ENCODE data around the gene AUP1. TPM values are rescaled to one million over a fixed set of nuclear protein-coding genes. Genes with fewer than 3 reads are reported as not detected.

AUP1 gene
- total and polyA plus RNA-seq, 2 donors (not counting 1 experiment from before 2014, with no cell fraction given) = 54.0 to 70.4 TPM

GRCh38 chr2:74513605-74514367, 15.7 kb downstream of the AUP1 start:
- Histone ChIP-seq H3K4me3 (replicated peaks in 1 of 4; ENCODE audit: control extremely low read depth in 1 of 4, insufficient read depth in 1 of 4, low read depth in 3 of 4, low read length in 4 of 4) (no peak overlapping the region), H3K9me3 (ENCODE audit: control insufficient read depth, insufficient read depth, low read depth, low read length) (no peaks in the 10 kb centered on the region), H3K27me3 (ENCODE audit: control insufficient read depth, insufficient read depth, low read length) (peaks cover 76% of the 10 kb centered on the region), H4K20me1 (ENCODE audit: control insufficient read depth, extremely low read depth, insufficient read depth, low read length) (no peaks in the 10 kb centered on the region), H3K79me2 (ENCODE audit: control insufficient read depth, insufficient read depth, low read length) (no peaks in the 10 kb centered on the region), H3K9ac (ENCODE audit: insufficient read depth, low read length) (no peak overlapping the region), H2AFZ (ENCODE audit: low read length) (no peak overlapping the region), H3K27ac (ENCODE audit: insufficient read depth, low read length) (no peak overlapping the region), H3K36me3 (ENCODE audit: control insufficient read depth, insufficient read depth, low read length) (no peaks in the 10 kb centered on the region), H3K4me1 (ENCODE audit: control insufficient read depth, extremely low read depth, insufficient read depth, low read length) (no peaks in the 10 kb centered on the region), H3K4me2 (ENCODE audit: extremely low read depth, insufficient read depth, low read length) (no peak overlapping the region)
- no peak for DNase-seq (ENCODE audit: low read depth in 2 of 2)
- TF ChIP-seq EZH2 (IDR thresholded peaks at IDR 0.05; ENCODE audit: low read length, missing control alignments) (peak; percentile 99), CTCF (conservative IDR thresholded peaks at IDR 0.05 in 1 of 2, IDR thresholded peaks at IDR 0.05 in 1 of 2; ENCODE audit: low read depth in 1 of 2, low read length in 2 of 2) (no peak)

- H3K9me3 ChIP-seq (ENCODE audit: control insufficient read depth, insufficient read depth, low read depth, low read length) = no peaks in the 10 kb centered on the region
- no peak overlapping the region for H3K9ac ChIP-seq (ENCODE audit: insufficient read depth, low read length)
- DNase-seq (ENCODE audit: low read depth in 2 of 2) = no peak
- H2AFZ ChIP-seq (ENCODE audit: low read length) = no peak overlapping the region
- no peak overlapping the region for H3K4me3 ChIP-seq (replicated peaks in 1 of 4; ENCODE audit: control extremely low read depth in 1 of 4, insufficient read depth in 1 of 4, low read depth in 3 of 4, low read length in 4 of 4)
- H3K27me3 ChIP-seq (ENCODE audit: control insufficient read depth, insufficient read depth, low read length) = peaks cover 68% of the 10 kb centered on the region
- H4K20me1 ChIP-seq (ENCODE audit: control insufficient read depth, extremely low read depth, insufficient read depth, low read length) = no peaks in the 10 kb centered on the region
- no peaks in the 10 kb centered on the region for H3K79me2 ChIP-seq (ENCODE audit: control insufficient read depth, insufficient read depth, low read length)
- no peaks in the 10 kb centered on the region for H3K4me1 ChIP-seq (ENCODE audit: control insufficient read depth, extremely low read depth, insufficient read depth, low read length)
- H3K36me3 ChIP-seq (ENCODE audit: control insufficient read depth, insufficient read depth, low read length) = no peaks in the 10 kb centered on the region
- H3K27ac ChIP-seq (ENCODE audit: insufficient read depth, low read length) = no peak overlapping the region
- no peak overlapping the region for H3K4me2 ChIP-seq (ENCODE audit: extremely low read depth, insufficient read depth, low read length)
- TF ChIP-seq CTCF (conservative IDR thresholded peaks at IDR 0.05 in 1 of 2, IDR thresholded peaks at IDR 0.05 in 1 of 2; ENCODE audit: low read depth in 1 of 2, low read length in 2 of 2) (no peak), EZH2 (IDR thresholded peaks at IDR 0.05; ENCODE audit: low read length, missing control alignments) (no peak)
Observed at GRCh38 chr2:74512744-74513604, 16.5 kb downstream of the AUP1 start.
